K562 (cell line): Measurements from ENCODE around the gene GAL. TPM values are rescaled to one million over a fixed set of nuclear protein-coding genes. Genes with fewer than 3 reads are reported as not detected.

Experiments used
- ATAC-seq: fragments of 200-7000 bp; cut with Tn5 transposase; 3 replicates; pipeline ENCODE4 v1.9.1; 2020; ENCODE audit warnings: moderate library complexity
- BruUV-seq: library from RNA; stranded (reverse); fragments of 400-500 nt; replicated peaks from 2 replicates; lab custom pipeline; 2021; lab: Mats Ljungman, UMichigan
- CTCF ChIA-PET: fragments of 300-600 bp; formaldehyde crosslinking; extraction: SDS; loops from one replicate; lab custom pipeline; 2021; ENCODE audit warnings: low intra/inter-chr PET ratio; lab: Yijun Ruan, JAX
- POLR2A ChIA-PET: fragments of 300-600, 350-650 bp; sonication (Branson Sonifier 250); formaldehyde crosslinking; extraction: SDS; loops from one replicate; lab custom pipeline; 2021; ENCODE audit warnings: antibody characterized with exemption, inconsistent platforms; lab: Yijun Ruan, JAX
- DNase-seq, 4 experiments: peaks; one replicate each; pipeline versions ENCODE4 v3.0.0 to v3.0.0-alpha.2; 2011 to 2018; ENCODE audit warnings: low spot score in 3 of 4, mixed read lengths in 3 of 4; ENCODE audit errors: extremely low read depth in 1 of 4
- FAIRE-seq: peaks from 2 replicates; lab custom pipeline; 2011; peaks lifted over from hg19 to GRCh38; lab: Jason Lieb, UNC
- H2AFZ ChIP-seq: 2 replicates; pipeline ENCODE4 v1.6.0; 2011; ENCODE audit warnings: low read depth, low read length, control low read depth, inconsistent platforms
- H3K27ac ChIP-seq: fragments of 200-600 bp; 3 replicates; pipeline ENCODE4 v1.8.0; 2011; ENCODE audit warnings: low read depth, mild to moderate bottlenecking, control low read depth, inconsistent platforms, low read length, moderate library complexity, mixed read lengths; ENCODE audit errors: extremely low read depth
- H3K27me3 ChIP-seq, 2 experiments: fragments of 300-600 bp in 1 of 2; 2 replicates in 1 of 2; 3 replicates in 1 of 2; pipeline versions ENCODE4 v1.6.0 to v1.8.0; 2011; ENCODE audit warnings: inconsistent platforms in 2 of 2, low read length in 2 of 2, mild to moderate bottlenecking in 1 of 2, mixed read lengths in 1 of 2, moderate library complexity in 1 of 2; ENCODE audit not compliant: control insufficient read depth in 2 of 2, insufficient read depth in 2 of 2
- H3K36me3 ChIP-seq: fragments of 300-600 bp; 3 replicates; pipeline ENCODE4 v1.8.0; 2011; ENCODE audit warnings: mild to moderate bottlenecking, low read length, inconsistent platforms; ENCODE audit not compliant: control insufficient read depth, insufficient read depth
- H3K4me1 ChIP-seq, 2 experiments: fragments of 200-600 bp in 1 of 2; replicated peaks in 1 of 2; 2 replicates in 1 of 2; 3 replicates in 1 of 2; pipeline versions ENCODE4 v1.5.1 to v1.8.0; 2011; ENCODE audit warnings: inconsistent platforms in 2 of 2, low read length in 2 of 2, mild to moderate bottlenecking in 1 of 2, mixed read lengths in 1 of 2, moderate library complexity in 1 of 2; ENCODE audit not compliant: control insufficient read depth in 2 of 2, insufficient read depth in 2 of 2
- H3K4me2 ChIP-seq: 2 replicates; pipeline ENCODE4 v1.6.1; 2011; ENCODE audit warnings: low read length, control low read depth, inconsistent platforms, mixed read lengths; ENCODE audit not compliant: insufficient read depth
- H3K4me3 ChIP-seq: fragments of 200-600 bp; sonication (generic), shearing (Covaris generic); 2 replicates; pipeline ENCODE4 v1.5.1; 2016; ENCODE audit warnings: control low read depth, inconsistent platforms
- H3K79me2 ChIP-seq: fragments of 200-600 bp; 3 replicates; pipeline ENCODE4 v1.8.0; 2011; ENCODE audit warnings: low read length, inconsistent platforms; ENCODE audit not compliant: control insufficient read depth, insufficient read depth
- H3K9ac ChIP-seq, 2 experiments: 2 replicates each; pipeline versions ENCODE4 v1.6.0 to v1.6.1; 2011; ENCODE audit warnings: low read depth in 2 of 2, low read length in 2 of 2, control low read depth in 1 of 2, inconsistent platforms in 1 of 2, mild to moderate bottlenecking in 1 of 2, mixed read lengths in 1 of 2; ENCODE audit not compliant: insufficient read depth in 1 of 2
- H3K9me1 ChIP-seq: one replicate; pipeline ENCODE4 v1.6.0; 2011; ENCODE audit warnings: inconsistent platforms, mild to moderate bottlenecking, low read length, moderate library complexity; ENCODE audit not compliant: control insufficient read depth, insufficient read depth
- H3K9me3 ChIP-seq: replicated peaks from 2 replicates; pipeline ENCODE4 v1.5.1; 2011; ENCODE audit warnings: low read depth, low read length, inconsistent platforms; ENCODE audit not compliant: control insufficient read depth, insufficient read depth
- H4K20me1 ChIP-seq: replicated peaks from 2 replicates; pipeline ENCODE4 v1.6.1; 2011; ENCODE audit warnings: low read length, inconsistent platforms, mixed read lengths; ENCODE audit not compliant: control insufficient read depth, insufficient read depth
- AFF1 ChIP-seq, 2 experiments: fragments of 450-650 bp; IDR thresholded peaks; 2 replicates each; pipeline ENCODE4 v1.6.1; 2018; ENCODE audit warnings: mild to moderate bottlenecking in 2 of 2, low read depth in 1 of 2; ENCODE audit not compliant: partially characterized antibody in 2 of 2
- BCOR ChIP-seq: fragments of 450-650 bp; IDR thresholded peaks from 2 replicates; pipeline ENCODE4 v1.6.1; 2016
- CEBPG ChIP-seq, 3 experiments: fragments of 200-800 bp in 1 of 3; sonication (Bioruptor generic) in 1 of 3; sonication (generic) in 1 of 3; formaldehyde crosslinking in 1 of 3; IDR thresholded peaks in 2 of 3; conservative IDR thresholded peaks in 1 of 3; 2 replicates each; pipeline versions ENCODE4 v1.6.1 to v1.8.0; 2016 to 2022; ENCODE audit warnings: missing compliant biosample characterization in 2 of 3, missing genetic modification characterization in 2 of 3, mild to moderate bottlenecking in 1 of 3, missing genetic modification reagents in 1 of 3
- CREB1 ChIP-seq, 2 experiments: sonication (generic) in 1 of 2; formaldehyde crosslinking in 1 of 2; IDR thresholded peaks; 2 replicates each; pipeline versions ENCODE4 v1.6.1 to v1.8.0; 2012 to 2022; ENCODE audit warnings: inconsistent platforms in 1 of 2, mild to moderate bottlenecking in 1 of 2, missing genetic modification reagents in 1 of 2, moderate library complexity in 1 of 2
- HNRNPH1 ChIP-seq: fragments of 200-400 bp; formaldehyde crosslinking; optimal IDR thresholded peaks from 2 replicates; pipeline ENCODE3; 2017; ENCODE audit warnings: low read depth, mild to moderate bottlenecking, low read length, moderate library complexity
- HSF4 ChIP-seq: fragments of 250-450 bp; sonication (Bioruptor Pico); IDR thresholded peaks from 2 replicates; pipeline ENCODE4 v2.1.2; 2022; ENCODE audit warnings: mild to moderate bottlenecking, moderate library complexity, borderline replicate concordance
- PTTG1 ChIP-seq: fragments of 450-650 bp; IDR thresholded peaks from 2 replicates; pipeline ENCODE4 v1.6.1; 2016; ENCODE audit warnings: low read depth, mild to moderate bottlenecking, missing genetic modification characterization, missing compliant biosample characterization
- SMARCB1 ChIP-seq: IDR thresholded peaks from 2 replicates; pipeline ENCODE4 v1.6.1; 2011; ENCODE audit warnings: improper control_type of control experiment, low read depth; ENCODE audit not compliant: insufficient read length
- SNIP1 ChIP-seq: fragments of 450-650 bp; IDR thresholded peaks from 2 replicates; pipeline ENCODE4 v1.7.1; 2017; ENCODE audit warnings: low read depth, mild to moderate bottlenecking
- TRIM25 ChIP-seq: fragments of 450-650 bp; IDR thresholded peaks from 2 replicates; pipeline ENCODE4 v1.7.0; 2016; ENCODE audit warnings: borderline replicate concordance
- WGBS: fragments of 100-300 bp; shearing (Covaris generic); methylation state at CpG from one replicate; pipeline ENCODE4 v1.1.6; 2016; ENCODE audit warnings: low coverage, mixed read lengths; ENCODE audit not compliant: insufficient coverage; ENCODE audit errors: missing lambda C conversion rate; 5-methylcytosine and 5-hydroxymethylcytosine counted together
- in situ Hi-C: fragments of 300-500 bp; cut with MboI; formaldehyde crosslinking; loops from 4 replicates; pipeline ENCODE4 v1.15.0; 2018; ENCODE audit warnings: inconsistent platforms, mixed read lengths
- intact Hi-C: fragments of 100-400 bp; cut with micrococcal nuclease; formaldehyde crosslinking; loops from 2 replicates; pipeline ENCODE4 v1.14.2; 2022
- polyA plus RNA-seq, 8 experiments: library from polyadenylated mRNA; depleted of rRNA in 4 of 8; stranded (reverse) in 5 of 8; unstranded in 3 of 8; fragments of >200 nt; fragmentation: Nextera tagmentation in 2 of 8; fragmentation: Illumina TruSeq in 1 of 8; extraction: Ambion mirVana in 2 of 8; extraction: Trizol in 1 of 8; gene quantifications; 2 replicates each; pipeline versions ENCODE4 v1.2.1 to v1.2.3, GENCODE V29; 2011 to 2014; ENCODE audit warnings: inconsistent platforms in 1 of 8, missing spikeins in 1 of 8
- total RNA-seq, 7 experiments: library from RNA; depleted of rRNA in 6 of 7; stranded (reverse); fragments of >200 nt in 6 of 7; fragmentation: Illumina TruSeq in 2 of 7; extraction: Trizol in 2 of 7; gene quantifications; 2 replicates each; pipeline versions ENCODE4 v1.2.1 to v1.2.3, GENCODE V29; 2011 to 2021; ENCODE audit warnings: low replicate concordance in 1 of 7

Gene GAL
- total and polyA plus RNA-seq, 9 of the 15 experiments (the other 6 are each of a cell fraction or from before 2014, with no cell fraction given): 10.6 to 119 (median 36.3) TPM

GRCh38 chr11:68666849-68667248, 17.5 kb upstream of the GAL start:
- intact Hi-C loops: no loop called here
- DNase-seq: no peak
- H2AFZ ChIP-seq: no peak overlapping the region
- H3K9ac ChIP-seq: no peak overlapping the region
- no peak overlapping the region for H3K27ac ChIP-seq
- WGBS: 0% methylated on average over 3 of the region's 15 CpGs
- H3K4me2 ChIP-seq: no peak overlapping the region
- H4K20me1 ChIP-seq: no peaks in the 10 kb centered on the region
- no peaks in the 10 kb centered on the region for H3K36me3 ChIP-seq
- no peaks in the 10 kb centered on the region for H3K9me3 ChIP-seq
- CTCF ChIA-PET: no interaction called here
- H3K9me1 ChIP-seq: no peaks in the 10 kb centered on the region
- TF ChIP-seq CEBPG (CRISPR knock-in tag; IDR thresholded peaks at IDR 0.05) (no peak), CEBPG (tag; conservative IDR thresholded peaks at IDR 0.05 in 1 of 2, IDR thresholded peaks at IDR 0.05 in 1 of 2) (no peak), BCOR (no peak), SNIP1 (no peak), CREB1 (IDR thresholded peaks at IDR 0.05) (no peak), CREB1 (CRISPR knock-in tag; IDR thresholded peaks at IDR 0.05) (no peak), PTTG1 (no peak), HSF4 (no peak), HNRNPH1 (no peak), SMARCB1 (no peak), AFF1 (IDR thresholded peaks at IDR 0.05; ENCODE audit: low read depth in 1 of 2, partially characterized antibody in 2 of 2) (no peak), TRIM25 (no peak)
- TF ChIP-seq, all 486 proteins: peak for 0
- in situ Hi-C loops: no loop called here
- peaks cover 0 to 18% of the 10 kb centered on the region in 2 experiments; a peak in 3 of 5 replicates for H3K4me1 ChIP-seq
- no peak overlapping the region for H3K4me3 ChIP-seq
- FAIRE-seq (no peak), ATAC-seq (no peak)
- no TSS peak for BruUV-seq
- H3K27me3 ChIP-seq: peaks cover 16 to 56% of the 10 kb centered on the region in 2 experiments
- H3K79me2 ChIP-seq: no peaks in the 10 kb centered on the region
- POLR2A ChIA-PET: no interaction called here
